Transverse colon (tissue), 4 donors: Measurements from ENCODE around the gene SLC6A16. TPM values are rescaled to one million over a fixed set of nuclear protein-coding genes. Genes with fewer than 3 reads are reported as not detected.
"Not testable (repeated sequence)": the region's sequence is repeated elsewhere in the genome, so short reads cannot be mapped to it uniquely, and the experiment has no call there.

Experiments
- DNase-seq: peaks from one replicate; pipeline ENCODE4 v3.0.0-alpha.2; 2019
- H3K27ac ChIP-seq, 4 donors: fragments of 200-600 bp; sonication (generic); 2 replicates each; pipeline ENCODE4 v1.5.1; 2016 to 2018; ENCODE audit warnings: inconsistent platforms in 4 of 4
- H3K27me3 ChIP-seq: fragments of 200-600 bp; sonication (generic); 2 replicates; pipeline ENCODE4 v1.5.1; 2017; ENCODE audit warnings: inconsistent platforms
- H3K36me3 ChIP-seq, 4 donors: fragments of 200-600 bp; sonication (generic); 2 replicates each; pipeline ENCODE4 v1.5.1; 2017 to 2019; ENCODE audit warnings: inconsistent platforms in 4 of 4
- H3K4me1 ChIP-seq, 4 donors: fragments of 200-600 bp; sonication (generic); 2 replicates each; pipeline ENCODE4 v1.5.1; 2017 to 2020; ENCODE audit warnings: inconsistent platforms in 4 of 4
- H3K4me3 ChIP-seq, 4 donors: fragments of 200-600 bp; sonication (generic); 1 replicate in 1 of 4; 2 replicates in 3 of 4; pipeline versions ENCODE4 v1.5.1 to v1.6.1; 2017 to 2019; ENCODE audit warnings: inconsistent platforms in 4 of 4
- H3K9me3 ChIP-seq, 2 donors: fragments of 200-600 bp; sonication (generic); 2 replicates each; pipeline ENCODE4 v1.5.1; 2017 to 2019; ENCODE audit warnings: inconsistent platforms in 2 of 2
- CTCF ChIP-seq, 5 experiments: fragments of 200-600 bp in 3 of 5; fragments of 450-650 bp in 2 of 5; sonication (generic) in 3 of 5; IDR thresholded peaks; 1 replicate in 2 of 5; 2 replicates in 3 of 5; pipeline ENCODE4 v1.5.1; 2016 to 2017; ENCODE audit warnings: antibody characterized with exemption in 5 of 5, inconsistent platforms in 3 of 5, mild to moderate bottlenecking in 2 of 5, moderate library complexity in 1 of 5
- EP300 ChIP-seq: sonication (generic); formaldehyde crosslinking; IDR thresholded peaks from one replicate; pipeline ENCODE4 v1.6.1; 2017; ENCODE audit warnings: antibody characterized with exemption, low read depth
- POLR2A ChIP-seq: fragments of 450-650 bp; IDR thresholded peaks from one replicate; pipeline ENCODE4 v1.6.1; 2016; ENCODE audit warnings: antibody characterized with exemption, mild to moderate bottlenecking, moderate library complexity
- POLR2AphosphoS5 ChIP-seq, 3 donors: sonication (generic); formaldehyde crosslinking; IDR thresholded peaks; one replicate each; pipeline ENCODE4 v1.6.1; 2016; ENCODE audit warnings: antibody characterized with exemption in 3 of 3
- WGBS, 2 donors: methylation state at CpG; one replicate each; pipeline ENCODE4 v1.1.5; 2018; ENCODE audit warnings: low coverage in 1 of 2; 5-methylcytosine and 5-hydroxymethylcytosine counted together
- in situ Hi-C, 4 donors: fragments of 200-750 bp; cut with MboI; loops; one replicate each; pipeline versions ENCODE4 v1.15.0 to v1.15.1; 2017; ENCODE audit warnings: low sequenced_read_pairs in 3 of 4, low pct_ligation_motif_present in 1 of 4, low pct_unique_long_range_greater_than_20kb in 1 of 4
- intact Hi-C: fragments of 100-400 bp; cut with DNase I; formaldehyde crosslinking; loops from one replicate; pipeline ENCODE4 v1.15.1; 2023; ENCODE audit warnings: low total_unique reads
- total RNA-seq, 4 donors: library from RNA; depleted of rRNA; stranded (reverse); fragments of >200 nt; gene quantifications; one replicate each; pipeline ENCODE4 v1.1.0, GENCODE V29; 2016

Gene SLC6A16
- total RNA-seq, 4 donors from 2014 or later, result 0.40 to 0.75 (median 0.48) TPM; not detected in 1

GRCh38 chr19:49318296-49318695 is 6.7 kb downstream of the SLC6A16 start:
- H3K36me3 ChIP-seq, result no peaks in the 10 kb centered on the region
- in situ Hi-C loops (no loop called here), intact Hi-C loops (no loop called here)

GRCh38 chr19:49316284-49316683 is 8.7 kb downstream of the SLC6A16 start:
- H3K4me1 ChIP-seq, result no peaks in the 10 kb centered on the region
- H3K36me3 ChIP-seq, result no peaks in the 10 kb centered on the region
- peaks cover 7 to 9% of the 10 kb centered on the region in 2 donors for H3K9me3 ChIP-seq
- in situ Hi-C loops (no loop called here), intact Hi-C loops (no loop called here)
- TF ChIP-seq POLR2AphosphoS5 (IDR thresholded peaks at IDR 0.05) (no peak), EP300 (no peak), POLR2A (no peak), CTCF (IDR thresholded peaks at IDR 0.05) (no peak)
- H3K27me3 ChIP-seq, result no peaks in the 10 kb centered on the region
- no peak overlapping the region for H3K4me3 ChIP-seq
- no peak overlapping the region for H3K27ac ChIP-seq
- DNase-seq, result no peak

More at GRCh38 chr19:49318296-49318695, 6.7 kb downstream of the SLC6A16 start:
- DNase-seq, result no peak
- Histone ChIP-seq H3K4me3 (no peak overlapping the region), H3K4me1 (no peaks in the 10 kb centered on the region), H3K27me3 (no peaks in the 10 kb centered on the region), H3K9me3 (peaks cover 7 to 9% of the 10 kb centered on the region in 2 donors), H3K27ac (no peak overlapping the region)
- TF ChIP-seq EP300, result no peak
- TF ChIP-seq CTCF (IDR thresholded peaks at IDR 0.05), result no peak
- no peak for TF ChIP-seq POLR2A
- TF ChIP-seq POLR2AphosphoS5 (IDR thresholded peaks at IDR 0.05), result no peak

GRCh38 chr19:49315111-49315510 is 9.9 kb downstream of the SLC6A16 start:
- in situ Hi-C loops, result no loop called here
- Histone ChIP-seq H3K4me3 (no peak overlapping the region), H3K27ac (no peak overlapping the region), H3K9me3 (peaks cover 7 to 9% of the 10 kb centered on the region in 2 donors), H3K27me3 (no peaks in the 10 kb centered on the region), H3K4me1 (no peaks in the 10 kb centered on the region), H3K36me3 (no peaks in the 10 kb centered on the region)
- WGBS, 2 donors, result 71 to 80% methylated on average over 1 of the region's 1 CpG
- DNase-seq, result no peak
- intact Hi-C loops, result no loop called here
- no peak for TF ChIP-seq EP300
- no peak for TF ChIP-seq CTCF (IDR thresholded peaks at IDR 0.05)
- TF ChIP-seq POLR2A, result no peak
- no peak for TF ChIP-seq POLR2AphosphoS5 (IDR thresholded peaks at IDR 0.05)

- DNase-seq, result no peak
- in situ Hi-C loops (no loop called here), intact Hi-C loops (no loop called here)
- no peak overlapping the region for H3K4me3 ChIP-seq
- no peaks in the 10 kb centered on the region for H3K36me3 ChIP-seq
- 87 to 94% methylated on average over 5 to 6 of the region's 6 CpGs for WGBS, 2 donors
- no peaks in the 10 kb centered on the region for H3K9me3 ChIP-seq
- no peaks in the 10 kb centered on the region for H3K4me1 ChIP-seq
- no peak overlapping the region for H3K27ac ChIP-seq
- no peaks in the 10 kb centered on the region for H3K27me3 ChIP-seq
- TF ChIP-seq POLR2AphosphoS5 (IDR thresholded peaks at IDR 0.05) (no peak), POLR2A (no peak), EP300 (no peak), CTCF (IDR thresholded peaks at IDR 0.05) (no peak)
These were observed 15.9 kb downstream of the SLC6A16 start for GRCh38 chr19:49309087-49309486.

- 43 to 58% methylated on average over 5 to 7 of the region's 7 CpGs for WGBS, 2 donors
- H3K4me3 ChIP-seq, in situ Hi-C loops: not testable (repeated sequence)
These were observed 18.3 kb downstream of the SLC6A16 start for GRCh38 chr19:49306734-49307133.

More at GRCh38 chr19:49306734-49307133, 18.3 kb downstream of the SLC6A16 start:
- H3K9me3 ChIP-seq, intact Hi-C loops, H3K36me3 ChIP-seq, H3K4me1 ChIP-seq, H3K27ac ChIP-seq, DNase-seq, H3K27me3 ChIP-seq: not testable (repeated sequence)
